Gastroesophageal sphincter (tissue), 3 donors: Measurements from ENCODE around the gene GRID1.

Source experiments
- CTCF ChIP-seq, 4 experiments: fragments of 200-600 bp in 2 of 4; fragments of 450-650 bp in 2 of 4; sonication (generic) in 1 of 4; IDR thresholded peaks; one replicate each; pipeline ENCODE4 v1.5.1; 2017 to 2019; ENCODE audit warnings: antibody characterized with exemption in 4 of 4, mild to moderate bottlenecking in 2 of 4, moderate library complexity in 2 of 4
- EP300 ChIP-seq: sonication (generic); formaldehyde crosslinking; IDR thresholded peaks from one replicate; pipeline ENCODE4 v1.6.1; 2017; ENCODE audit warnings: antibody characterized with exemption, mild to moderate bottlenecking
- POLR2A ChIP-seq, 2 donors: fragments of 450-650 bp; IDR thresholded peaks; one replicate each; pipeline ENCODE4 v1.6.1; 2017; ENCODE audit warnings: antibody characterized with exemption in 2 of 2, mild to moderate bottlenecking in 2 of 2, moderate library complexity in 1 of 2
- POLR2AphosphoS5 ChIP-seq: sonication (generic); formaldehyde crosslinking; IDR thresholded peaks from one replicate; pipeline ENCODE4 v1.6.1; 2017; ENCODE audit warnings: antibody characterized with exemption

- TF ChIP-seq POLR2A (IDR thresholded peaks at IDR 0.05) (no peak), CTCF (IDR thresholded peaks at IDR 0.05) (no peak), POLR2AphosphoS5 (no peak), EP300 (no peak)
Observed at GRCh38 chr10:86291616-86292340, 74.8 kb downstream of the GRID1 start.
